SK-N-SH (cell line): ENCODE data around the gene CD68. TPM values are rescaled to one million over a fixed set of nuclear protein-coding genes. Genes with fewer than 3 reads are reported as not detected.

Source experiments
- CTCF ChIA-PET: fragments of 300-600, 350-600 bp; formaldehyde crosslinking; extraction: SDS; loops from one replicate; lab custom pipeline; 2021; lab: Yijun Ruan, JAX
- POLR2A ChIA-PET: fragments of 350-600 bp; sonication (Branson Sonifier 250); formaldehyde crosslinking; extraction: SDS; loops from one replicate; lab custom pipeline; 2020; ENCODE audit warnings: antibody characterized with exemption, inconsistent platforms; lab: Yijun Ruan, JAX
- DNase-seq: peaks from one replicate; pipeline ENCODE4 v3.0.0; 2012
- H2AFZ ChIP-seq: fragments of 200-600 bp; sonication (generic); 2 replicates; pipeline ENCODE4 v1.8.1; 2016; ENCODE audit warnings: antibody characterized with exemption, mild to moderate bottlenecking, low read depth
- H3F3A ChIP-seq: fragments of 200-600 bp; sonication (generic); replicated peaks from 2 replicates; pipeline ENCODE3; 2016; ENCODE audit warnings: antibody characterized with exemption, mild to moderate bottlenecking; ENCODE audit not compliant: insufficient read depth
- H3K27ac ChIP-seq, 2 experiments: fragments of 200-500 bp in 1 of 2; fragments of 200-600 bp in 1 of 2; sonication (Bioruptor generic) in 1 of 2; sonication (generic), shearing (Covaris generic) in 1 of 2; 2 replicates each; pipeline versions ENCODE4 v1.5.1 to v1.6.1; 2014 to 2016; ENCODE audit warnings: low read depth in 2 of 2, inconsistent platforms in 1 of 2, low read length in 1 of 2, mild to moderate bottlenecking in 1 of 2, mixed read lengths in 1 of 2
- H3K27me3 ChIP-seq: fragments of 200-600 bp; sonication (generic), shearing (Covaris generic); 2 replicates; pipeline ENCODE4 v1.6.1; 2016; ENCODE audit warnings: mixed run types; ENCODE audit not compliant: insufficient read depth
- H3K36me3 ChIP-seq, 2 experiments: fragments of 200-500 bp in 1 of 2; fragments of 200-600 bp in 1 of 2; sonication (Bioruptor generic) in 1 of 2; sonication (generic) in 1 of 2; replicated peaks in 1 of 2; 2 replicates each; pipeline versions ENCODE3 to v1.5.1; 2014 to 2016; ENCODE audit warnings: low read length in 1 of 2, mild to moderate bottlenecking in 1 of 2; ENCODE audit not compliant: insufficient read depth in 2 of 2, control insufficient read depth in 1 of 2
- H3K4me1 ChIP-seq, 2 experiments: fragments of 200-500 bp in 1 of 2; fragments of 200-600 bp in 1 of 2; sonication (Bioruptor generic) in 1 of 2; sonication (generic), shearing (Covaris generic) in 1 of 2; 2 replicates each; pipeline versions ENCODE4 v1.5.1 to v1.6.1; 2014 to 2016; ENCODE audit warnings: low read depth in 1 of 2, low read length in 1 of 2, mixed run types in 1 of 2; ENCODE audit not compliant: insufficient read depth in 2 of 2, control insufficient read depth in 1 of 2
- H3K4me2 ChIP-seq: fragments of 200-600 bp; sonication (generic), shearing (Covaris generic); 2 replicates; pipeline ENCODE4 v1.6.1; 2017; ENCODE audit warnings: mixed run types
- H3K4me3 ChIP-seq, 2 experiments: fragments of 200-500 bp in 1 of 2; fragments of 200-600 bp in 1 of 2; sonication (Bioruptor generic) in 1 of 2; sonication (generic), shearing (Covaris generic) in 1 of 2; 2 replicates each; pipeline versions ENCODE4 v1.5.1 to v1.8.1; 2014 to 2016; ENCODE audit warnings: low read depth in 2 of 2, inconsistent platforms in 1 of 2, low read length in 1 of 2, mild to moderate bottlenecking in 1 of 2, mixed read lengths in 1 of 2, moderate library complexity in 1 of 2
- H3K79me2 ChIP-seq: fragments of 200-600 bp; sonication (generic); 2 replicates; pipeline ENCODE4 v1.8.1; 2017; ENCODE audit warnings: mild to moderate bottlenecking; ENCODE audit not compliant: insufficient read depth
- H3K9ac ChIP-seq: fragments of 200-600 bp; sonication (generic); 2 replicates; pipeline ENCODE4 v1.6.1; 2017; ENCODE audit warnings: mixed run types
- H3K9me2 ChIP-seq: fragments of 200-600 bp; sonication (generic); 2 replicates; pipeline ENCODE4 v1.6.1; 2017; ENCODE audit warnings: mixed run types
- H3K9me3 ChIP-seq: fragments of 200-600 bp; sonication (generic); 2 replicates; pipeline ENCODE4 v1.6.1; 2017; ENCODE audit warnings: mixed run types, mild to moderate bottlenecking, moderate library complexity
- H4K20me1 ChIP-seq: fragments of 200-600 bp; sonication (generic); 2 replicates; pipeline ENCODE4 v1.6.1; 2017; ENCODE audit warnings: mild to moderate bottlenecking, mixed run types; ENCODE audit not compliant: insufficient read depth
- CHD2 ChIP-seq: fragments of 150-350 bp; IDR thresholded peaks from 2 replicates; pipeline ENCODE4 v1.6.1; 2018; ENCODE audit warnings: low read length; ENCODE audit not compliant: partially characterized antibody
- ELF1 ChIP-seq: IDR thresholded peaks from 2 replicates; pipeline ENCODE4 v1.4.0; 2012
- EP300 ChIP-seq, 2 experiments: IDR thresholded peaks; 2 replicates each; pipeline versions ENCODE4 v1.4.0 to v1.6.1; 2012; ENCODE audit warnings: borderline replicate concordance in 1 of 2, low read depth in 1 of 2, low read length in 1 of 2
- EZH2phosphoT487 ChIP-seq: fragments of 200-600 bp; sonication (generic); IDR thresholded peaks from 2 replicates; pipeline ENCODE4 v1.6.1; 2017; ENCODE audit warnings: low read depth, mixed run types, mild to moderate bottlenecking, antibody characterized with exemption, moderate library complexity, borderline replicate concordance
- FOSL2 ChIP-seq: IDR thresholded peaks from 2 replicates; pipeline ENCODE4 v1.4.0; 2012; ENCODE audit warnings: low read depth, mild to moderate bottlenecking, moderate library complexity, borderline replicate concordance
- FOXJ3 ChIP-seq: sonication (generic); formaldehyde crosslinking; IDR thresholded peaks from 2 replicates; pipeline ENCODE4 v1.5.1; 2020; ENCODE audit warnings: mild to moderate bottlenecking, missing genetic modification reagents
- GABPA ChIP-seq: IDR thresholded peaks from 2 replicates; pipeline ENCODE4 v1.4.0; 2012; ENCODE audit warnings: low read depth, mild to moderate bottlenecking
- GATA2 ChIP-seq: sonication (generic); formaldehyde crosslinking; IDR thresholded peaks from 2 replicates; pipeline ENCODE4 v1.5.0; 2020; ENCODE audit warnings: mild to moderate bottlenecking, missing genetic modification reagents
- JUND ChIP-seq: IDR thresholded peaks from 2 replicates; pipeline ENCODE4 v1.4.0; 2012
- MEF2A ChIP-seq: IDR thresholded peaks from 2 replicates; pipeline ENCODE4 v1.4.0; 2012; ENCODE audit warnings: low read depth, borderline replicate concordance
- MXI1 ChIP-seq: IDR thresholded peaks from 2 replicates; pipeline ENCODE4 v1.6.1; 2012; ENCODE audit warnings: mild to moderate bottlenecking, low read depth, low read length, improper control_type of control experiment
- NFIC ChIP-seq: IDR thresholded peaks from 2 replicates; pipeline ENCODE4 v1.4.0; 2012; ENCODE audit warnings: borderline replicate concordance
- NRF1 ChIP-seq: IDR thresholded peaks from 2 replicates; pipeline ENCODE4 v1.6.1; 2012; ENCODE audit warnings: low read depth, mild to moderate bottlenecking, low read length
- PBX3 ChIP-seq: IDR thresholded peaks from 2 replicates; pipeline ENCODE4; 2012
- RAD21 ChIP-seq: IDR thresholded peaks from 2 replicates; pipeline ENCODE4 v1.6.1; 2012; ENCODE audit warnings: mild to moderate bottlenecking, low read length
- RFX5 ChIP-seq: IDR thresholded peaks from 2 replicates; pipeline ENCODE4 v1.6.1; 2012; ENCODE audit warnings: mild to moderate bottlenecking, improper control_type of control experiment, low read length
- SIN3A ChIP-seq: IDR thresholded peaks from 2 replicates; pipeline ENCODE4 v1.6.1; 2012; ENCODE audit warnings: low read depth, mild to moderate bottlenecking, low read length, moderate library complexity, borderline replicate concordance
- SMC3 ChIP-seq: IDR thresholded peaks from 2 replicates; pipeline ENCODE4 v1.6.1; 2012; ENCODE audit warnings: low read depth, low read length, improper control_type of control experiment
- TAF1 ChIP-seq: IDR thresholded peaks from 2 replicates; pipeline ENCODE4 v1.6.1; 2012; ENCODE audit warnings: low read depth, mild to moderate bottlenecking, low read length, moderate library complexity, borderline replicate concordance
- TCF12 ChIP-seq: IDR thresholded peaks from 2 replicates; pipeline ENCODE4 v1.4.0; 2012
- YY1 ChIP-seq: IDR thresholded peaks from 2 replicates; pipeline ENCODE4 v1.4.0; 2012; ENCODE audit warnings: low read depth, mild to moderate bottlenecking
- WGBS: methylation state at CpG from one replicate; pipeline ENCODE4 v1.1.6; 2017; ENCODE audit warnings: low lambda C conversion rate; 5-methylcytosine and 5-hydroxymethylcytosine counted together
- polyA plus RNA-seq, 3 experiments: library from polyadenylated mRNA; depleted of rRNA; stranded (reverse); fragments of >200 nt; gene quantifications; 2 replicates each; pipeline ENCODE4 v1.2.3, GENCODE V29; 2012
- TF ChIP-seq, protein P1 (sequence below): IDR thresholded peaks from 2 replicates; pipeline ENCODE4 v1.6.1; 2012; ENCODE audit warnings: mild to moderate bottlenecking, low read depth, low read length, moderate library complexity
- TF ChIP-seq, protein P2 (sequence below): fragments of 150-350 bp; IDR thresholded peaks from 2 replicates; pipeline ENCODE4 v1.6.1; 2017; ENCODE audit warnings: antibody characterized with exemption, low read length, low read depth, borderline replicate concordance
- TF ChIP-seq, protein P3 (sequence below): IDR thresholded peaks from 2 replicates; pipeline ENCODE4 v1.4.0; 2012; ENCODE audit warnings: low read depth
- TF ChIP-seq, protein P4 (sequence below): IDR thresholded peaks from 2 replicates; pipeline ENCODE4 v1.4.0; 2012; ENCODE audit warnings: low read depth, borderline replicate concordance

CD68 gene
- polyA plus RNA-seq, 1 of the 3 experiments (the other 2 are of a cell fraction) = 62.4 TPM

- H3K27ac ChIP-seq = peak overlapping the region; percentile 39 to 65
- no peak overlapping the region for H2AFZ ChIP-seq
- DNase-seq = no peak
- peaks cover 26 to 41% of the 10 kb centered on the region in 2 experiments for H3K4me1 ChIP-seq
- H3K4me2 ChIP-seq = peak overlapping the region; percentile 68
- ChIA-PET CTCF (interaction anchor here (0.8 to 2.2 kb wide), 4 partner anchors 21 to 542 kb away, joined by 3 to 8 read pairs (median 4); partner anchors contain the start of genes SENP3 and TP53), POLR2A (no interaction called here)
- H3K36me3 ChIP-seq = peaks cover 11 to 39% of the 10 kb centered on the region in 2 experiments
- H3K79me2 ChIP-seq = peaks cover 38% of the 10 kb centered on the region
- no peak overlapping the region; a peak in 1 of 4 replicates for H3K4me3 ChIP-seq
- H3F3A ChIP-seq = peaks cover 38% of the 10 kb centered on the region
- peak overlapping the region; percentile 27; the same call in 1 of the 2 replicates for H3K9ac ChIP-seq
- no peaks in the 10 kb centered on the region for H3K9me3 ChIP-seq
- 36% methylated on average over 12 of the region's 12 CpGs for WGBS
- no peaks in the 10 kb centered on the region for H3K27me3 ChIP-seq
- H4K20me1 ChIP-seq = no peaks in the 10 kb centered on the region
- H3K9me2 ChIP-seq = no peaks in the 10 kb centered on the region
- TF ChIP-seq EZH2phosphoT487 (no peak), MEF2A (no peak), ELF1 (no peak), NRF1 (no peak), PBX3 (no peak), TAF1 (peak; percentile 51; the same call in 1 of the 2 replicates), FOSL2 (peak; percentile 69), RFX5 (no peak), SIN3A (0 out of 2 replicates have a peak, but pooled peaks have one; percentile 53), EP300 (IDR thresholded peaks at IDR 0.05; ENCODE audit: borderline replicate concordance in 1 of 2, low read depth in 1 of 2, low read length in 1 of 2) (no peak; a peak in 1 of 4 replicates), CHD2 (no peak), GABPA (no peak), JUND (no peak), RAD21 (no peak), TCF12 (peak; percentile 48; the same call in 1 of the 2 replicates), YY1 (no peak; the same call in 1 of the 2 replicates), NFIC (no peak), MXI1 (no peak), FOXJ3 (CRISPR knock-in tag) (no peak), GATA2 (CRISPR knock-in tag) (no peak), SMC3 (no peak)
- TF ChIP-seq, protein P1, sequence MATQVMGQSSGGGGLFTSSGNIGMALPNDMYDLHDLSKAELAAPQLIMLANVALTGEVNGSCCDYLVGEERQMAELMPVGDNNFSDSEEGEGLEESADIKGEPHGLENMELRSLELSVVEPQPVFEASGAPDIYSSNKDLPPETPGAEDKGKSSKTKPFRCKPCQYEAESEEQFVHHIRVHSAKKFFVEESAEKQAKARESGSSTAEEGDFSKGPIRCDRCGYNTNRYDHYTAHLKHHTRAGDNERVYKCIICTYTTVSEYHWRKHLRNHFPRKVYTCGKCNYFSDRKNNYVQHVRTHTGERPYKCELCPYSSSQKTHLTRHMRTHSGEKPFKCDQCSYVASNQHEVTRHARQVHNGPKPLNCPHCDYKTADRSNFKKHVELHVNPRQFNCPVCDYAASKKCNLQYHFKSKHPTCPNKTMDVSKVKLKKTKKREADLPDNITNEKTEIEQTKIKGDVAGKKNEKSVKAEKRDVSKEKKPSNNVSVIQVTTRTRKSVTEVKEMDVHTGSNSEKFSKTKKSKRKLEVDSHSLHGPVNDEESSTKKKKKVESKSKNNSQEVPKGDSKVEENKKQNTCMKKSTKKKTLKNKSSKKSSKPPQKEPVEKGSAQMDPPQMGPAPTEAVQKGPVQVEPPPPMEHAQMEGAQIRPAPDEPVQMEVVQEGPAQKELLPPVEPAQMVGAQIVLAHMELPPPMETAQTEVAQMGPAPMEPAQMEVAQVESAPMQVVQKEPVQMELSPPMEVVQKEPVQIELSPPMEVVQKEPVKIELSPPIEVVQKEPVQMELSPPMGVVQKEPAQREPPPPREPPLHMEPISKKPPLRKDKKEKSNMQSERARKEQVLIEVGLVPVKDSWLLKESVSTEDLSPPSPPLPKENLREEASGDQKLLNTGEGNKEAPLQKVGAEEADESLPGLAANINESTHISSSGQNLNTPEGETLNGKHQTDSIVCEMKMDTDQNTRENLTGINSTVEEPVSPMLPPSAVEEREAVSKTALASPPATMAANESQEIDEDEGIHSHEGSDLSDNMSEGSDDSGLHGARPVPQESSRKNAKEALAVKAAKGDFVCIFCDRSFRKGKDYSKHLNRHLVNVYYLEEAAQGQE = no peak
- TF ChIP-seq, protein P2, sequence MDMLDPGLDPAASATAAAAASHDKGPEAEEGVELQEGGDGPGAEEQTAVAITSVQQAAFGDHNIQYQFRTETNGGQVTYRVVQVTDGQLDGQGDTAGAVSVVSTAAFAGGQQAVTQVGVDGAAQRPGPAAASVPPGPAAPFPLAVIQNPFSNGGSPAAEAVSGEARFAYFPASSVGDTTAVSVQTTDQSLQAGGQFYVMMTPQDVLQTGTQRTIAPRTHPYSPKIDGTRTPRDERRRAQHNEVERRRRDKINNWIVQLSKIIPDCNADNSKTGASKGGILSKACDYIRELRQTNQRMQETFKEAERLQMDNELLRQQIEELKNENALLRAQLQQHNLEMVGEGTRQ = no peak
- TF ChIP-seq, protein P3, sequence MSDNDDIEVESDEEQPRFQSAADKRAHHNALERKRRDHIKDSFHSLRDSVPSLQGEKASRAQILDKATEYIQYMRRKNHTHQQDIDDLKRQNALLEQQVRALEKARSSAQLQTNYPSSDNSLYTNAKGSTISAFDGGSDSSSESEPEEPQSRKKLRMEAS = peak; percentile 58; the same call in 1 of the 2 replicates
- TF ChIP-seq, protein P4, sequence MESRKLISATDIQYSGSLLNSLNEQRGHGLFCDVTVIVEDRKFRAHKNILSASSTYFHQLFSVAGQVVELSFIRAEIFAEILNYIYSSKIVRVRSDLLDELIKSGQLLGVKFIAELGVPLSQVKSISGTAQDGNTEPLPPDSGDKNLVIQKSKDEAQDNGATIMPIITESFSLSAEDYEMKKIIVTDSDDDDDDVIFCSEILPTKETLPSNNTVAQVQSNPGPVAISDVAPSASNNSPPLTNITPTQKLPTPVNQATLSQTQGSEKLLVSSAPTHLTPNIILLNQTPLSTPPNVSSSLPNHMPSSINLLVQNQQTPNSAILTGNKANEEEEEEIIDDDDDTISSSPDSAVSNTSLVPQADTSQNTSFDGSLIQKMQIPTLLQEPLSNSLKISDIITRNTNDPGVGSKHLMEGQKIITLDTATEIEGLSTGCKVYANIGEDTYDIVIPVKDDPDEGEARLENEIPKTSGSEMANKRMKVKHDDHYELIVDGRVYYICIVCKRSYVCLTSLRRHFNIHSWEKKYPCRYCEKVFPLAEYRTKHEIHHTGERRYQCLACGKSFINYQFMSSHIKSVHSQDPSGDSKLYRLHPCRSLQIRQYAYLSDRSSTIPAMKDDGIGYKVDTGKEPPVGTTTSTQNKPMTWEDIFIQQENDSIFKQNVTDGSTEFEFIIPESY = no peak
Measured at GRCh38 chr17:7587420-7588151, 8.1 kb downstream of the CD68 start.
